D341Med (cell line): ENCODE data around the gene GPRC5B.

Experiments
- DNase-seq: peaks from one replicate; pipeline ENCODE4 v3.0.0; 2012; ENCODE audit warnings: low spot score

The GPRC5B gene

DNA sequence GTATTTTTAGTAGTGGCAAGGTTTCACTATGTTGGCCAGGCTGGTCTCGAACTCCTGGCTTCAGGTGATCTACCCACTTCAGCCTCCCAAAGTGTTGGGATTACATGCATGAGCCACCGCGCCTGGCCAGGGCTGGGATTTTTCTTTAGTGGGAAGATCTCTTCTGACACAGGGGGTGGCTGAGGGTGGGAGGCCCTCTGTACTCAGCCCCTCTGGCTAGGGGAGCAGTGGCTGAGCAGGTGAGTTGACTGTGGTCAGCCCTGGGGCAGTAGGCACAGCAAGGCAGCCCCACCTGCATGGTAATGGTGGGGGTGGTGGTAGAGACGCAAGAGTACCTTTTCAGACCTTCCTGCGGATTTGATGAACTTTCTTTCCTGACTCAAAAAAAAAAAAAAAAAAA lies 12.3 kb upstream of the GPRC5B start:
- DNase-seq = no peak

- no peak for DNase-seq
These were observed 9.9 kb upstream of the GPRC5B start for GRCh38 chr16:19894586-19894985.

- DNase-seq = no peak
These were observed 8.3 kb upstream of the GPRC5B start for GRCh38 chr16:19892902-19893301.

- no peak for DNase-seq
These were observed 6.3 kb upstream of the GPRC5B start for GRCh38 chr16:19890901-19891300.

GRCh38 chr16:19888834-19889233 lies 4.2 kb upstream of the GPRC5B start:
- no peak for DNase-seq

DNA sequence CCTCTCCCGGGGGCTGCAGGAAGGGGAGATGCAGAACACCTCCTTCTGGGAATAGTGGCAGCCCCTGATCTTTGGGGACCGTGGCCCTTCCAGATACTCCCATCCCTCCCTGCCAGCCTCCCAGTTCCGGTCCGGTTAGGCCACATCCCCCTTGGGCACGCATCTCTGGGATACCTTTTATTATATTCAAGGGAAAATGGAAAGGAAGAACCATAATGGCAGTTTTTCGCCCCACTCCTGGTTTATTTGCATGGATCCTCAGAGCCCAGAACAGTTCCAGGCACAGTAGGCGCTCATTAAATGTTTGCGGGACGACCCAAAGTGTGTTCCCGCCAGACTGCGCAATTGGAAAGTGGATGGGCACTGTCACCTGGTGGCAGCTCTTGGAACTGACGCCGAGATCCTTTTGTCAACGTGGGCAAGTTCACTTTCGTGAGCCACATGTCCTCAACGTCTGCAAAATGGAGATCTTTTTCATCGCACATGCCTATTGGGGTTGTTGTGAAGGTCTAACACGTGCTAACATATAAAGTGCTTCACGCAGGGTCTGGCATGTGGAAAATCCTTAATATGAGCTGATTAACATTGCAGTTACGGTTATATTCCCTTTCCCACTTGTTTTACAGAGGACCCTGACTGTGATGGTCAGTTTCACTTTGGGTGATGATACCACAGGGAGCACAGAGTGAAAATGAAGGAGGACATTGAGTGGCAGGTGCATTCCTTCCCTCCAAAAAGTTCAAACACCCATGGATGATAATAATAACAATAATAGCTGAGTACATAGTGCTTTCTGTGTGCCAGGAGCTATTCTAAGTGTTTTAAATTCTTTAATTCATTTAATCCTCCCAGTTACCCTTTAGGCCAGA lies 1.7 kb upstream of the GPRC5B start:
- peak; percentile 74 for DNase-seq

- no peak for DNase-seq
These were observed 914 bp upstream of the GPRC5B start for GRCh38 chr16:19885451-19886072.

DNA sequence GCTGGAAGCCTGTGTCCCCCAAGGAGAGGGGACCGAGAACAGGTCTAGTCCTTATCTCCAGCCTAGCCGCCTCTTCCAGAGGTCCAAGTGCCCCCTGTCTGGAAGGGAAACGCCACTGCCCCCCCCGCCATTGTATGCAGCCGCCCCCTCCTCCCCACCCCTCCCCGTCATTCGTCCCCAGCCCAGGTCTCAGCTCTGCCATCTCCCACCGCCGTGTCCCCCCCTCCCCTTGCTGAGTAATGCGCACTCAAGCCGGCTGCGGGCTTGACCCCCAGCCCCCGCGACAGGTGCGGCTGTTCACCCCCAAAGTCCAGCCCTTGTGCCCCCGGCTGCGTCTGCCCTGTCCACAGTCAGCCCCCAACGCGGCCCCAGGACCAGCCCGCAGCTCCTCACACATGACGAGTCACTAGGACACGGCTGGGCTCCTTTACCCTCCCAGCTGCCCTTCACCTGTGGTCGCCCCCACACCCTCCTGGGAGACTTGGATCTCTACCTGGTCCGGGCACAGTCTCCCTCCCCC lies 622 bp downstream of the GPRC5B start:
- no peak for DNase-seq

DNA sequence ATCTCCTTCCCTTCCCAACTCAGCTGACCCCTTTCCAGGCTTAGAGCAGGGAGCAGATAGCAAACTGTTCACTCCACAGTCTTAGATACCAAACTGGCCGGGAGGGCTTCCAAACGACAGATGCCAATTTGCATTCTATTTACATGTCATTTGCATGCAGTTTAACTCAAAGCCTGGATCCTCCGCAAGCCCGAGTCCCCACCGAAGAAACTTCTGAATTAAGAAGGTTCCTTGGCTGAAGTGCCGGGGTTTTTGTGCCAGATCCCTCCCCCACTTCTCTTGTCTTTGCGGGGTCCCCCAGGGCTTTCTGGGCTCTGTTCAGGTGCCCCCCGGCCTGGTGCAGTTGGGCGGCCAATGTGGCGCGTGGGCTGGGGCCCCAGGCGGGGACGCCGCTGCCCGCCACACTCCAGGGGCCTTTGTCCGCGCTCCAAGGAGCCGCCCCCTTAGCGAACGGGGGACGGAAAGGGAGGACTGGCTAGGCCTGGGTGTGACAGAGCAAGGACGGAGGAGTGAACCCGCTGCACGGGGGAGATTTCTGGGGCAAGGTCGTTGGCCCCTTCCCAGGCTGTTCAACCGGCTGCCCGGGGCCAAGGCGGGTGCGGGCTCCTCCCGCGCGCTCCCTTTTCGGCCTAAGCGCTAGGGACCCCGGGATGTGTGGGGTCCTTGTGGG lies 1.2 kb downstream of the GPRC5B start:
- no peak for DNase-seq

DNA sequence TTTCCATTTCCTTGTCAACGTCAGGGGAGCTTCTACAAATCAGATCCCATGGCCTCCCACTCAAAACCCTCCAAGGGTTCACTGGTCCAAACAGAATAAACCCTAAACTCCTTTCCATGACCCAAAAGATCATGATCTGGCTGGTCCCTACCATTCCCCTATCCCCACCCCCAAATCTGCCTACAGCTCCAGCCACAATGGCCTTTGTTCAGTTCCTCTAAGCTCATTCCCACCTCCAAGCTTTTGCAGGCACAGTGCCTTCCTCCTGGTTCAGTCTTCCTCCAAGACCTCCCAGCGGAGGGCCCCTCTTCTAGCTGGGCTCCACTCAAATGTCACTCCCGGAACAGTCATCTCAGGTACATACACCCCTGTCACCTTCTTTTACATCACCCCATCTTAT lies 2.0 kb downstream of the GPRC5B start:
- DNase-seq = no peak

DNA sequence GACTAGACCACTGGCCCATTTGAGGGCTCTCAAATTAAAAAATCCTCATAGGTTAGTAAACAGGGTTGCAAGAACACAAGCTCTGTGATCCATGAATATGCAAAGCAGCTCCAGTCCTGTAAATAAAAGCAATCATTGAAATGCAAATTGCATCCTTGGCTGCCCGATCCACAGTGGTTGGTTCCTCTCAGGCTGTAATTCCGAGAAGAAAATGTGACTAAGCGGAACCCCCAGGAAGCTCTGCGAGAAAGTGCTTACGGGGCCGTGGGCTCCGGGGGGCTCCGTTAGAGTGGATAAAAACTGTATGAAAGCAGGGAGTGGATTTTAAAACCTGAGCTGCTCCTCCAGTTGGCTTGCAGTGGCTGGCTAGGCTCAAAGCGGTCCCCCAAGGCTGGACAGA lies 2.5 kb downstream of the GPRC5B start:
- DNase-seq = no peak

GRCh38 chr16:19881783-19882182 lies 2.9 kb downstream of the GPRC5B start:
- DNase-seq = no peak

DNA sequence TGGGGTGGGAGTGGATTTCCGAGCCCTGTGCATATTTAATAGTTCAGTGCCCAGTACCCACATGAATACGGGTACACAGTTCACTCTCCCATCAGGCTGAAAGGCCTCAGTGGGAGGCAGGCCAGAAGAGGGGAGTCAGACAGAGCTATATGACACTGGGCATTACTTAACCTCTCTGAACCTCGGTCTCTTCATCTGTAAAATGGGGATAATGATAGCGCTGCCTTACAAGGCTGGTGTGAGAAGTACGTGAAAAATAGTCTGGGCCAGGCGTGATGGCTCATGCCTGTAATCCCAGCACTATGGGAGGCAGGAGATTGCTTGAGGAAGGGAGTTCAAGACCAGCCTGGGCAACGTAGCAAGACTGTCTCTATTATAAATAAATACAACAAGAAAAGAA lies 3.6 kb downstream of the GPRC5B start:
- DNase-seq = no peak

- DNase-seq = no peak
These were observed 5.3 kb downstream of the GPRC5B start for GRCh38 chr16:19879241-19879792.

DNA sequence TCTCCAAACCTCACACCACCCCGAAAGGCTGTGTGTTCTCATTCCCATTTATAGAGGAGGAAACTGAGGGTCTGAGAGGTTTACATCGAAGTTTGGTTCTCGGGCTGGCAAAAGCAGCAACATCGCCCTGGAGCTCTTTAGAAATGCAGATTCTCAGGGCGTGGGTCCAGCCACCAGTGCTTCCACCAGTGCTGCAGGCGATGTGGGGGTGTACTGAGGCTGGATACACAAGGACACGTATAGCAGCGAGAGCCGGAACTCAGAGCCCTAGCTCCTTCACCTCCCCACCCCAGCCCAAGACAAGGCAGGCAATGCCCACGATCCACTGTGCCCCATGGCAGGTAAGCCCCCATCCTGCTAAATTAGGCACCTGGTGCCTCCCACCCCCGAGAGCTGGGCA lies 5.9 kb downstream of the GPRC5B start:
- DNase-seq = no peak

GRCh38 chr16:19876501-19877059 lies 8.1 kb downstream of the GPRC5B start:
- no peak for DNase-seq

DNA sequence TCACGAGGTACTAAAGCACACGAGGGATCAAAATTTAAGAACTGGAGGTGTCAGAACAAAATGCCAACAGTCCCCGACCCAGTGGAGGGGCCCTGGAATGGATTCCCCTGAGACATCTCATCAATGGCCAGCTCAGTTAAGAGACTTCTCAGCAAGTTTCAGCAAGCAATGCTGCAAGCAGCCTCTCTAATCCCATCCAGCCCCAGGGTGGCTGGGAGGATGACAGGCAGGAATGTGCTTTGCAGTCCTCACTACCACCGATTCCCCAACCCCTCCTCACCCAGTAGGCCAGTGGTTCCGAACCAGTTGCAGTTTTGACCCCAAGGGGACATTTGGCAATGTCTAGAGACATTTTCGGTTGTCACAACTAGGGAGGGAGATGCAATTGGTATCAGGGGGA lies 8.7 kb downstream of the GPRC5B start:
- DNase-seq = no peak

DNA sequence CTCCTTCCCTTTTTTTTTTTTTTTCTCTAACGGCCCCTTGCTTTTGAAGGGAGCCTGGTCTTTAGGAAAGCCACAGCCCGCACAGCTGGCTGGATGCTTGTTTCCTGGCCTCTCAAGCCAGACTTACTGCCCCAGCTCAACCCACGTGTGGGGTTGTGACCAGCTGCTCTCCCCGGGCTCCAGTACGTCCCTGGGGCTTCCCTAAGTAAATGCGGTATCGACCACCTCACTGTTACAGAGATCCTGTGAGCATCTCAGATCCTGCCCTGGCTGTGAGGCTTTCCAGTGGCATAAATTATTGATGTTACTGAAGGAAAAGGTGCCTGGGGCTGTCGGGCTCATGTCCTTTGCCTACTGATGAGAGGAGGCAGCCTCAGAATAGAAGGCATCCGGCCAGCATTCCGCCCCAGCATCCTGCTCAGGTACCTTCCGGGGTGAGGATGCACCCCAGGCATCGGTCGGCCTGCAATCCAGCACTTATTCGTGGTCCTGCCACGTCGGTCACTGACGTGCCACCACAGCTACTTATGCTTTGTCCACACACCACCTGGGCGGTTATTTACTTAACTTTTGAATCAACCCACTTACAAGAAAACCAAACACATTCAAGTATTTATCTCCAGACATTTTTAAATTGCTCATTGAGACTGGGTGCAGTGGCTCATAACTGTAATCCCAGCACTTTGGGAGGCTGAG lies 9.6 kb downstream of the GPRC5B start:
- no peak for DNase-seq

DNA sequence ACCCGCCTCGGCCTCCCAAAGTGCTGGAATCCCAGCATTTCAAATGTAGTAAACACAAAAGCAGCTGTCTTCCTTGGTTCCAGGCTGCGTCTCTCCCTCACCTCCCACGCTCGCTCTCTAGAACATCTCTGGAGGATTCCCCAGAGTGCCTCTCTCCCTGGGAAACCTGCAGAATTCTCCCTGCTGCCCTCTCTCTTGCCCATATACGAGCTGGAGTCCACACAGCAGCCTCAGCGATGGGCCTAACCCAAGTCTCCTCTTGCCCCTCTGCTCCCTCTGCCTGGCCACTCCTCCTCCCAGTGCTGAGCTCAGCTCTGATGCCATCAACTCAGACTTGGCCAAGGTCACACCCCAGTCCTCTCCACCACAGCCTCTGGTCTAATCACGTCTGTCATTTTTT lies 10.6 kb downstream of the GPRC5B start:
- DNase-seq = no peak

- no peak for DNase-seq
These were observed 11.7 kb downstream of the GPRC5B start for GRCh38 chr16:19872935-19873334.

DNA sequence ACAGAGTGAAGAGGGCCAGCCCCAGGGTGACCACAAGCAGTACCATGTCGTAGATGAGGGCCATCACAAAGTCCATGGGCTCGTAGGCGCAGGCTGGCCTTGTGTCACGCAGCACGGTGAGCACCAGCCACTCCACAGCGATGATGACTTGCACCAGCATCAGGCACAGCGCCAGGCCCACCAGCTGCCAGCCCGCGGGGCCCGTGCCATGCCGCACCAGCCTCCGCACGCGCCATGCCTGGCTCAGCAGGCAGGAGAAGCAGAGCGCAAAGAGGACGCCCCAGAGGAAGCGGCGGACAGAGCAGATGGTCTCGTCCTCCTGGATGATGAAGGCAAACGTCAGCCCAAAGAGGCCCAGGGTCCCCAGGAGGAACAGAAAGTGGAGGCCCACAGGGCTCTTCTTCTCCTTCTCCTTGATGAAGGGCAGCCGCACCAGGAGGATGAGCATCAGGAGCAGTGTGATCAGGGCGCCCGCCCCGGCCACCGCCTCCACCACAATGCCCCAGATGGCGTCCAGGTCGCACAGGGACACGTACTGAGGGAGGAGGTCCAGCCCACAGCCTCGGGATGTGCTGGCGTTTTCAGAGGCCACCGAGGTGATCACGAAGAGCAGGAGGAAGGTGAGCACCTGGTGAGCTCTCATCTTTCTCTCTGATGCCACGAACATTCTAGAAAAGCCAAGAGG lies 12.3 kb downstream of the GPRC5B start:
- DNase-seq = no peak
